GM12873 (cell line): ENCODE data around the gene KRTAP10-9.
"Not testable (repeated sequence)": the region's sequence is repeated elsewhere in the genome, so short reads cannot be mapped to it uniquely, and the experiment has no call there.

Experiments
- CTCF ChIP-seq: IDR thresholded peaks from 2 replicates; pipeline ENCODE4 v1.5.1; 2012; ENCODE audit warnings: low read depth, mild to moderate bottlenecking, moderate library complexity, low read length, control low read depth; ENCODE audit not compliant: insufficient read depth; ENCODE audit errors: missing control alignments

The KRTAP10-9 gene

GRCh38 chr21:44600118-44600978 lies 26.5 kb upstream of the KRTAP10-9 start, which contains the start of gene KRTAP10-7:
KRTAP10-7 (plus strand) TSS chr21:44600597; CDS start chr21:44600622, 25 bp downstream.
- TF ChIP-seq CTCF = not testable (repeated sequence)

- TF ChIP-seq CTCF = no peak
These were observed 25.1 kb upstream of the KRTAP10-9 start for GRCh38 chr21:44601596-44602462.

GRCh38 chr21:44602463-44602850 lies 24.4 kb upstream of the KRTAP10-9 start:
- no peak for TF ChIP-seq CTCF

- TF ChIP-seq CTCF = no peak
These were observed 23.6 kb upstream of the KRTAP10-9 start for GRCh38 chr21:44603109-44603875.

- TF ChIP-seq CTCF = no peak
These were observed 23.0 kb upstream of the KRTAP10-9 start for GRCh38 chr21:44603911-44604310.

GRCh38 chr21:44606495-44606894 lies 20.4 kb upstream of the KRTAP10-9 start:
- TF ChIP-seq CTCF = no peak
